Hematopoietic multipotent progenitor cell (in vitro differentiated cells): ENCODE measurements around the gene SLC12A8. TPM values are rescaled to one million over a fixed set of nuclear protein-coding genes. Genes with fewer than 3 reads are reported as not detected.
A peak's percentile ranks its signal among the peaks of the same experiment; 100 is the strongest.

Source experiments
- DNase-seq, 3 donors: peaks; one replicate each; pipeline ENCODE4 v3.0.0-alpha.2; 2011 to 2015; ENCODE audit warnings: low read depth in 2 of 3, low spot score in 2 of 3
- total RNA-seq: library from RNA; depleted of rRNA; stranded (reverse); fragments of >200 nt; gene quantifications from one replicate; pipeline ENCODE4 v1.2.3, GENCODE V29; 2012

Gene SLC12A8
- total RNA-seq, 1 donor, result under 0.01 TPM

DNA sequence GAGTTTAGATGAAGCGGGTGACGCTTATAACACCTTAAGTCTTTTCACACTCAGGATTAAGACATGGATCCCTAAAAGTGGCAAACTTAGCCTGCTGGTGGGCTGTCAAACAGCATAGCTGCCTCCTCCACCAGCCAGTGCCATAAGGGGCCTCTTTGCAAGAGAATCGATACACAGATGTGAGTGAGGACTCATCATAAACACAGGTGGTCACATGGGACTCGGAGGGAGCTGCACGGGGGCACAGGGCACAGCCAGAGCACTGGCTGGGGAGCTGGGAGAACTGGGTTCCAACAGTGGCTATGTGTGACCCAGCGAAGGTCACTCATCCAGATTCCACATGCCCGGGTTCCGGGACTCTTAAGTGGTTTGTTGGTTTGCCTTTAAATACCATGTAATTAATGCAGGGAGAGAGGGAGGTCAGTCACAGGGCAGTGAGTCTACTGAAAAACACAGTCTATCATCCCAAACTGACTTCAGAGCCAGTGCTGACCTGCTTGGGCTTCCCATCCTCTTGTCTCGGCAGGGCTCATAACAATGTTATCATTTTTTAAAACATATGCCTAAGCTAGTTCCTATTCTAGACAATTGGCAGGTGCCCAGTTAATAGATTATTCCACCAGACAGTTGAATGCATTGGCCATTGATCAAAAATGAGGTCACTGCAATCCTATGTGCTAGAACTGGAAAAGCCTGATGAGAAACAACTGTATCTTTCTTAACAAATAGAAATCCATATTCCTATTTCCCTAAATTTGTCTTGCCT lies 51.8 kb downstream of the SLC12A8 start:
- no peak for DNase-seq

DNA sequence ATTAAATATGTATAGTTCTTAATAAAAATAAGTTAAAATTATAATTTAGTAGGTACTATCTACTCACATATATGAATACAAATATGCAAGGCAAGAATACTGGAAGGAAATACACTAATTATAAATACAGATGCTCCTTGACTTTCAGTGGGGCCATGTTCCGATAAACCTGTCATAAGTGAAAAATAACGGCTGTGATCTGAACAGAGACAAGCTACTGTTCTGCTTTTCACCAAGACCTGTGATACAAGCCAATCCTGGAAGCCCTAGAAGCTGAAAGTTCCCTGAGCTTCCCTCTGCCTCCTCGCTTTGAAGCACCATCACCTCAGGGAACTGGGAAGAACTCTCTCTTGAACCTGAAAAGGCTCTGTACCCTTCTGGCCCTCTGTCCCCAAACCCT lies 55.4 kb downstream of the SLC12A8 start:
- no peak for DNase-seq

- DNase-seq, result no peak
Observed at GRCh38 chr3:125156456-125156855, 56.1 kb downstream of the SLC12A8 start.

- DNase-seq, result peak in 1 of 3 donors; percentile 27
Observed at GRCh38 chr3:125154800-125155269, 57.7 kb downstream of the SLC12A8 start.

- no peak for DNase-seq
Observed at GRCh38 chr3:125154110-125154509, 58.4 kb downstream of the SLC12A8 start.

GRCh38 chr3:125152951-125153350 lies 59.6 kb downstream of the SLC12A8 start:
- no peak for DNase-seq

DNA sequence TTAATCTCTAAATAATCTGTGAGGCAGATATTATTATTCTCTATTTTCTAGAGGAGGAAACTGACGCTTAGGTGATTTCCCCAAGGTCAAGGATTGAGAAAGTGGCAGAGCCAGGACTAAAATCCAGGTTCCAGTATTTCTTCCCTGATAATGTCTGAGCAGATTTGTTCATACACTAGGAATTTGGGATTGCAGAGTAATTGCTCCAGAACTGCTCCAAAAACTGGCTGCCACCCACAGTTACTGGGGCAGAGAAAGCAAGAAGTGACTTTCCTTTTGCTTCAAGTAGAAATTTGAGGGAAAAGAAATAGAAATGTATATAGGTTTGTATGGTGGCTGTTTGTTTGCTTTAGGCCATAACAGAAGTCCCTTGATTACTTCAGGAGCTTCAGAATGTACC lies 60.6 kb downstream of the SLC12A8 start:
- DNase-seq, result no peak

DNA sequence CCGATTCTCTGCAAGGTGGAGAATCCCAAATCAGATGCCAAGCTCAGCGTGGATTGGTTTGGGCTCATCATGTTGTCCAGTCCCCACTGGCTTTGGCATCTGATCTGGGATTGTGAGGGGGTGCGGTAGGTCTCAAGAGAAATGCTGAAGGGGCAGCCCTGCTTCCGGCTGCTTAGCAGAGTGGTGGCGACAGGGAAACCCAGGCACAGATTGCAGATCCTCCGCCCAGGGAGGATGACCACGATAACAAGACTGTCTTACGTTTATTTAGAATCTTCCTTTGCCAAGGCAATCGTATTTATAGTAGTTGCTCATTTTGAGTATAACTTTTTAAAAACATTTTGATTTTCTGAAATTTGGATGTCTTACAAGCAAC lies 61.1 kb downstream of the SLC12A8 start:
- DNase-seq, result no peak

DNA sequence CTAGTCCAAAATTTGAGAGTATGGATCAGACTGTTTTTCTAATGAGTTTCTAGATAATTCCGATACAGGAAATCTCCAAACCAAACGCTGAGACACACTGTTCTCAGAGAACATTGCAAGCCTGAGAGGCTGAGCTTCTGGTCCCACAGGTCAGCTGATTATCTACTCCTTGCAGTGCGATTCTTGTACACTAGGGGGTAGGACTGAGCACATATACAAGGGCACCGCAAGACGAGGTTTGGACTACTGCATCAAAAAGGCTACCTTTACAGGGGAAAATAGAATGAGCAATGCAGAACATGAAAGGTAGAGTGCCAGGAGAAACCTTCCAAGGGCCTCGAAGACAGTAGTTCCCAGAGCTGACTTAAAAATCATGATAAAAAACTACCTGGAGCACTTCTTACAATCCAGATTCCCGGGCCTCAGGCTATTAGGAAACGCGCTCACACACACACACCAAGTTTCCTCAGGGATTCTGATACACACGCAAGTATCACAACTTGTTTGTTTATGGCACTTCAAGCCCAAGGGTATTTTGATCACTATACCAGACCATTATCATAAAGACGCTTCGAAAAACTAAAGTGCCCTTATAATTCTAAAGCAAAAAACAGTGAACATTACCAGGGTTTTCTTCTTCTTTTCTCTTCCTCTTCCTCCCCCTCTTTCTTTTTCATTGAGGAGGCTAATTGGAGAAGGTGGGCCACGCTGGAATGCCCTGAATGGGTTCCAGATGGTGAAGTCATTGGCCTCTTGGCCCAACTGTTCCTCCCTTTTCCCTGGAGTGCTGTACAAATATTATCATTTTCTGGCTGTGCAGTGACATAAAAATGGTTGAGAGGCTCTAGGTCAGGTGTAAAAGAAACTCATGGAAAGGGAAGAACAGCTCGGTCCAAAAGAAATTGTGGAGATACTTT lies 61.8 kb downstream of the SLC12A8 start:
- peak in 1 of 3 donors; percentile 56 for DNase-seq

- DNase-seq, result no peak
Observed at GRCh38 chr3:125149462-125149861, 63.1 kb downstream of the SLC12A8 start.

DNA sequence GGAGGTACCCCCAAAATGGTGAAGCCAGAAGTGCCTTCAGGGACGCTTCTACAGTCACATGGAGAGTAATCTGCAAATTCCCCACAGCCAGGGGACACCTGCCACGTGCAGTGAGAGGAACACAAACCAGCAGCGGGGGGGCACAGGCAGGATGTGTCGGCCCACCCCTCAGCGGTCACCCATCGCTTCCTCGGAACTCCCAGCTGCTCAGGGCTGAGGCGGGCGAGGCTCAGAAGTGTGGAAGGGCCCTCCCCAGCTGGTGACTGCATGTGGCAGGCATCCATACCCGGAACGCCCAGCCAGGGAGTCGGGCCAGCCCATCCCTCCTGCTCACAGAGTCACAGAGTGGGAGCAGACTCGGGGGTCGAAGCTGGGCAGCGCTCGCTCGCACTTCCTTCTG lies 63.7 kb downstream of the SLC12A8 start:
- DNase-seq, result peak in 2 of 3 donors; percentile 33 to 73

DNA sequence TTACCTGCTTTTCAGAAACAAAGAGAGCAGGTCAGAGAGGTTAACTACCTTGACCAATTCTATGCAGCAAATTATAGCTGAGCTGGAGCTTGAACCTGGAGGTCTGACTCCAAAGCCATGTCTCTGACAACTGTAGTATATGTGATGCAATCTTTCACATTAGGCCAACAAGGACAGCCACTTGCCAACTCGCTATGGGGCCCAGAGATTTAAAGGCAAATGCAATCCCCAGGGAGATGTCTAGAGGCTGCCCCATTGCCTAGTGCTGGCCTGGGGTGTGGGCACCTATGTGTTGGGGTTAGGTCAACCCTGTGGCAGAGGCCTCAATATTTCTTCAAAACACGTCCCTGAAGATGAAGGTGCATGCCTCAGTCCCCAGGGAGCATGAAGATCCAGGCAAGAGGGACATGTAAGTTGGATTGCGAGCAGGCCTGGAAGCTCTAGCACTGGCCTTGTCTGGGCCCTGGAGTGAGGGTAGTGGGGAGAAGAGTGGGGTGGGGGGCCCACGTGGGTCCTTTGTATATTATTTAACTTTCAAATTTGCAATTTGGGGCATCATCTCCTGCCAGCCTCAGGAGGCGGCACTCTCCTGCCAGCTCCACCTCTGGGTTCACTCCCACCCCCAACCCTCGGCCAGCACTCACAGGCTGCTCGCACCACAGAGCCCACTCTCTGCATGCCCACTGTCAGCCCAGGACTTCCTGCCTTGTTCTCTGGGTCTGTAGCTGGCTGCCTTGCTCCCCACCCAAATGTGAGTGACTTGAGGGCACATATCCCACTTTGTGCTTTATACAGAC lies 64.3 kb downstream of the SLC12A8 start:
- no peak for DNase-seq

- DNase-seq, result no peak
Observed at GRCh38 chr3:125147491-125147820, 65.1 kb downstream of the SLC12A8 start.

DNA sequence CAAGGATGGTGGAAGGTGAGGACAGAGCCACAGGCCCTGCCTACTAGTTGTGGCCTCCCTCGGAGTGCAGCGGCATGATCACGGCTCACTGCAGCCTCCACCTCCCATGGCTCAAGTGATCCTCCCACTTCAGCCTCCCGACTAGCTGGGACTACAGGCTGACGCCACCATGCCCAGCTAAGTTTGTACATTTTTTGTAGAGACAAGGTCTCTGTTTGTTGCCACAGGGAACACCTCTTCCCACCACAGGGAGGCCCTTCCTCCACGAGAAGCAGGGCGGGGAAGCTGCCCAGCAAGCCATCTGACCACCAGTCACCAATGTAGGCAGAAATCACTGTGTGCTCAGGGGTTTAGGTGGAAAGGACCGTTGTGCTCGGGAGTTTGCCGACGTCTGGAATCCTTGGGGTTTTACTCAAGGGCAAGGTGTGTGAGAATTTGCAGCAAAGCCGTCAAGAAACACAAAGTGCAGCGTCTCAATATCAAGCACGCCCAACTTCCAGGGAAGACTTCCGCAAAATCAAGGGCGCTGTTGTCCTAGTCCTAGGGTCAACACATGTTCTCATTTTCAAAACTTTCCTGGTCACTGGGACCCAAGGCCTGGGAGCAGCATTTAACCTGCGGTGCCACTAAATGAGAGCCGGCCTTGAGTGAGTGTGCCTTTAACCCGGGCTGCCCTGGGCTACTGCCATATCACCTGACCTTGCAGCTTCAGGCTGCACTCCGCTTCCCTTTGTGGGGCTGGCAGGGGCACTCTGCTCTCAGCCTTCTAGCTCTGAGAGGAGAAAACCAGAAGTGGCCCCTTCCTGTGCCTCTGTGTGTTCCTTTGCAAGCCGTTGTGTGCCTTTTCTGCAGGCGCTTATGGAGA lies 65.7 kb downstream of the SLC12A8 start:
- peak in 2 of 3 donors; percentile 53 to 83 for DNase-seq

DNA sequence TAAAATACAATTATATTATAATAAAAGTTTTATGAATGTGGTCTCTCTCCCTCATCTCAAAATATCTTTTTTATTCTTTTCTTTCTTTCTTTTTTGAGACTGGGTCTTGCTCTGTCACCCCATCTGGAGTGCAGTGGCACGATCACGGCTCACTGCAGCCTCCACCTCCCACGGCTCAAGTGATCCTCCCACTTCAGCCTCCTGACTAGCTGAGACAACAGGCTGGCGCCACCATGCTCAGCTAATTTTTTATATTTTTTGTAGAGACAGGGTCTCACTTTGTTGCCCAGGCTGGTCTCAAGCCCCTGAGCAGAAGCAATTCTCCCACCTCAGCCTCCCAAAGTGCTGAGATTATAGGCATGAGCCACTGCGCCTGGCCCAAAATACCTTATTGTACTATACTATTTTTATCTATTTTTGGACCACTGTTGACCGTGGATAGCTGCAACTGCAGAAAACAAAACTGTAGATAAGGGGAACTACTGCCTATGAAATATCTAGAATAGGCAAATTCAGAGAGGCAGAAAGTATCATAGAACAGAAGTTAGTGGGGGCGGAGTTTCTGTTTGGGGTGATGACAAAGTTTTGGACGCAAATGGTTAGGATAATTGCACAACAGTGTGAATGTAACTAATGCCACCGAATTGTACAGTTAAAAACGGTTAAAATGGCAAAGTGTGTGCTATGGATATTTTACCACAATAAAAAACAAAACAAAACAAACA lies 66.6 kb downstream of the SLC12A8 start:
- DNase-seq, result no peak

- DNase-seq, result no peak
Observed at GRCh38 chr3:125144653-125145314, 67.8 kb downstream of the SLC12A8 start.

- no peak for DNase-seq
Observed at GRCh38 chr3:125143982-125144652, 68.4 kb downstream of the SLC12A8 start.

GRCh38 chr3:125143538-125143937 lies 69.0 kb downstream of the SLC12A8 start:
- no peak for DNase-seq
